Measurements from ENCODE around the gene HSP90AB1.

- TF ChIP-seq, protein P1, sequence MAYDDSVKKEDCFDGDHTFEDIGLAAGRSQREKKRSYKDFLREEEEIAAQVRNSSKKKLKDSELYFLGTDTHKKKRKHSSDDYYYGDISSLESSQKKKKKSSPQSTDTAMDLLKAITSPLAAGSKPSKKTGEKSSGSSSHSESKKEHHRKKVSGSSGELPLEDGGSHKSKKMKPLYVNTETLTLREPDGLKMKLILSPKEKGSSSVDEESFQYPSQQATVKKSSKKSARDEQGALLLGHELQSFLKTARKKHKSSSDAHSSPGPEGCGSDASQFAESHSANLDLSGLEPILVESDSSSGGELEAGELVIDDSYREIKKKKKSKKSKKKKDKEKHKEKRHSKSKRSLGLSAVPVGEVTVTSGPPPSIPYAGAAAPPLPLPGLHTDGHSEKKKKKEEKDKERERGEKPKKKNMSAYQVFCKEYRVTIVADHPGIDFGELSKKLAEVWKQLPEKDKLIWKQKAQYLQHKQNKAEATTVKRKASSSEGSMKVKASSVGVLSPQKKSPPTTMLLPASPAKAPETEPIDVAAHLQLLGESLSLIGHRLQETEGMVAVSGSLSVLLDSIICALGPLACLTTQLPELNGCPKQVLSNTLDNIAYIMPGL (CRISPR knock-in tag; IDR thresholded peaks at IDR 0.05; ENCODE audit: borderline replicate concordance), result no peak
- TF ChIP-seq RAD21 (conservative IDR thresholded peaks at IDR 0.05 in 1 of 2, IDR thresholded peaks at IDR 0.05 in 1 of 2) (no peak), MAZ (IDR thresholded peaks at IDR 0.05; ENCODE audit: borderline replicate concordance, low read depth, low read length) (no peak), JUNB (IDR thresholded peaks at IDR 0.05) (no peak), POLR2AphosphoS2 (conservative IDR thresholded peaks at IDR 0.05; ENCODE audit: low read length) (no peak), POLR2A (IDR thresholded peaks at IDR 0.05; ENCODE audit: low read length) (no peak), SREBF2 (IDR thresholded peaks at IDR 0.05) (no peak), CTCF (IDR thresholded peaks at IDR 0.05) (no peak), FOXS1 (CRISPR knock-in tag; IDR thresholded peaks at IDR 0.05) (no peak), BHLHE40 (IDR thresholded peaks at IDR 0.05; ENCODE audit: low read depth, low read length) (no peak), TP53 (CRISPR knock-in tag; IDR thresholded peaks at IDR 0.05) (no peak), CEBPB (IDR thresholded peaks at IDR 0.05) (no peak), RCOR1 (IDR thresholded peaks at IDR 0.05; ENCODE audit: low read depth, low read length) (no peak), FOSL2 (IDR thresholded peaks at IDR 0.05) (no peak), FOSL2 (CRISPR knock-in tag; IDR thresholded peaks at IDR 0.05) (no peak)
Measured at GRCh38 chr6:44219815-44220784, 26.8 kb upstream of the HSP90AB1 start.

Data from A549 (cell line).